Activated CD8-positive, alpha-beta memory T cell treated with anti-CD3 and anti-CD28 coated beads, Interleukin-2, amount 50 U/mL, for 48 hours (primary cell): ENCODE data around the gene JMJD7.
"Not testable (repeated sequence)": the region's sequence is repeated elsewhere in the genome, so short reads cannot be mapped to it uniquely, and the experiment has no call there.

Source experiments
- DNase-seq: peaks from one replicate; pipeline ENCODE4 v3.0.0-alpha.2; 2020

Gene JMJD7

DNA sequence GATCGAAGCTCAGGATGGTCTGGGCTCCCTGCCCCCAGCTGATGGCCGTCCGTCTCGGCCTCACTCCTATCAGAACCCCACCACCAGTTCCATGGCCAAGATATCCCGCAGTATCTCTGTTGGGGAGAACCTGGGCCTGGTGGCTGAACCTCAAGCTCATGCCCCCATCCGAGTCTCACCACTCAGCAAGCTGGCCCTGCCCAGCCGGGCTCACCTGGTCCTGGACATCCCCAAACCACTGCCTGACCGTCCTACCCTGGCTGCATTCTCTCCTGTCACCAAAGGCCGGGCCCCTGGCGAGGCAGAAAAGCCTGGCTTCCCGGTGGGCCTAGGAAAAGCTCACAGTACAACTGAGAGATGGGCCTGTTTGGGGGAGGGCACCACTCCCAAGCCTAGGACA is 4.4 kb upstream of the JMJD7 start:
- no peak for DNase-seq

DNA sequence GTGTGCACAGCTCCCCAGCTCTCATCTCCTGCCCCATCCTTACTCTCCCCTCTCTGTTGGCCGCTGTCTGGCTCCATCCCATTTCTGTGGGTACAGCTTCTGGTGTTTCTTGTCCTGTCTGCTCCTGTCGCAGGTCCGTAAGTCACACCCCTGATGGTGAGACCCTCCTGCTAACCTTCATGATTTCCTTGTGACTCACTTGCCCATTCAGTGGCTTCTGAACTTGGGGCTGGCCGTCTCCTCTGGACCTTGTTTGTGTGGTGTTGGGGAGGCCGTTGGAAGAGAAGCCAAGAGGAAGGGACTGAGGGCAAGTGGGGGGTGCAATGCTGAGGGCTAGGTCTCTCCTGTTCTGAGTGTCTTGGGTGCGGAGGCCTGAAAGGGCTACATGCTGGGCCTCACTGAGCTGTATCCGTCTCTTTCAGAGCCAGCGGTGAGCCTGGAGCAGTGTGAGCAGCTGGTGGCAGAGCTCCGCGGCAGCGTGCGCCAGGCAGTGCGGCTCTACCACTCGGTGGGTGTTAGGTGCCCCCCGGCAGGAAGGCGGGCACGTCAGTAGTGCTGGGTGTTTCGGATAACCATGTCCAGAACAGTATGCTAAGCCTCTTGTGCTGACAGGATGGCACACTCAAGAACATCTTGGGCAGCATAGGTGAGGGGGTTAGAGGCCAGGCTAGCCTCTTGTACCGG is 3.7 kb upstream of the JMJD7 start:
- DNase-seq = no peak

DNA sequence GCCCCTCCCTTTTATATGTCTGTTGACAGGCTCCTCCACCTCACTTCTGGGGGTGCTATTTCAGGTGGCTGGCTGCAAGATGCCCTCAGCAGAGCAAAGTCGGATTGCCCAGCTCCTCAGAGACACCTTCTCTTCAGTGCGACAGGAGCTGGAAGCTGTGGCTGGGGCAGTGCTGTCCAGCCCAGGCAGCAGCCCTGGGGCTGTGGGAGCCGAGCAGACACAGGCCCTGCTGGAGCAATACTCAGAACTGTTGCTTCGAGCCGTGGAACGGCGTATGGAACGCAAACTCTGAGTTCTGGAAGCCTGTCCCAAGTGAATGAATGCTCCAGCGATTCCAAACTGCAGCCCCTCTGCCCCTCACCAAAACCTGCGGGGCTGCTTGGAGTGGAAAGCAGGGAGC is 2.7 kb upstream of the JMJD7 start:
- no peak for DNase-seq

DNA sequence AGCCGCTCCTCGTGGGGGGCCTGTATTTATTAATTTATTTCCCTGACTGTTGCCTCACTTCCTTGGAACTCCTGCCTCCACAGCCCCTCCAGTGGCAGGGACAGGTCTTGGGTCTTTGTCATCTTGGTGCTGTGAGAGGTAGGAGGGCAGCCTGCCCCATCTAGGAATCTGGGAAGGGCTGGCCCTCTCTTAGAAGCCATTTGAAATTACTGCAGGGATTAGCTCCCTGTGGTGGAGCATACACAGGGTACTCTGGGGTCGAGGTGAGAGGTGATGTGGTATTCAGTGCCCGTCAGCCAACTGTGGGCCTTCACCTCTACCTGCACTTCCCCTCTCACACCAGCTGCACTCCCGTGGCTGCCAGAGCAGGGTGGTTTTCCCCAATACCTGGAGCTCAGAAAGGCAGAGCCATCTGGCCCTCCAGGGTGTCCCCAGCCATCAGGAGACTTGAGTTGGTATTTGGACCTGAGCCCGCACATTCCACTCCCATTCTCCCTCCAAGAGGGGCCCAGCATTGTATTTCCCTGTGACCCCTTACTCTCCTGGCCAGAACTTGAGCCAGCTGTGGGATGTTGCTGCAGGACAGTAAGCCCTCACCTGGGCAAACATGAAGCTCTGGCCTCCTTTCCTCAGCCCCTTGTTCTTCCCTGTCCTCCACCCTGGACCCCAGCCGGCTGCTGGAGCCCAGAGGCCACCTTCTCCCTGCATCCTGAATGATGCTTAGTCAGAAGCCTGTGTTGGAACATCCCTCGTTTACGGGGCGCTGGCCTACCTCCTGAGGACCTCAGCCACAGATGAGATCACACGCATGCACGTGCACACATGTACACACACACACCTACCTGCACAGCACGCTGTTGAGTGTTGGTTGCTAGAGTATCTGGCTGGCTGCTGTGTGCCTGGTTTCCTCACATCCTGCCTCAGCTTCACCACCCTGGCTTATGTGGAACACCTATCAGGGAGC is 2.0 kb upstream of the JMJD7 start:
- DNase-seq = no peak

DNA sequence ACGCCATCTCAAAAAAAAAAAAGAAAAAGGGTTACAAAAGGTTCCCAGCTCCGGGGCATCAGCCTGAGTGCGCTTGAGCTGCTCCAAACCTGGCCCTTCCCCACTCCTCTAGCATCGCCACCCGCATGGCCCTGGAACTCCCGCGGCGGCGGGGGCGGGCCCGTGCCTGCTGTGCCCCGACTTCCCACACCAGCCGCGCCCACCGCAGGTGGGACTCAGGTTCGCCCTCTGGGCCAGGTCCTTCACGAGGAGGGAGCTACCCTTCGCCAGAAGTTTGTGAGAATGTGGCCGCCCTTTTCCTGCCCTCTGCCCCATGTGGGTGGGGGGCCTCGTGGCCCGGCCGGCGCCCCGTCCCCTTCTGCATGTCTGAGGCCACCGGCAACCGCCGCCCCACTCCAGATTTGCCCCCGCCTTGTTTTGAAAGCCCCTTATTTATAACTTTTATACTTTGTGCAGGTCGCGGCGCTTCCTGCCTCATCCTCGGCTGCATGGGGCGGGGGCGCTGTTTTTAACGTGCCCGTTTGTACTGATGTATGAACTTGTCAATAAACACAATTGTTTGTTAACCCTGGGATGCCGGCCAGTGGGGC is 507 bp upstream of the JMJD7 start:
- no peak for DNase-seq

DNA sequence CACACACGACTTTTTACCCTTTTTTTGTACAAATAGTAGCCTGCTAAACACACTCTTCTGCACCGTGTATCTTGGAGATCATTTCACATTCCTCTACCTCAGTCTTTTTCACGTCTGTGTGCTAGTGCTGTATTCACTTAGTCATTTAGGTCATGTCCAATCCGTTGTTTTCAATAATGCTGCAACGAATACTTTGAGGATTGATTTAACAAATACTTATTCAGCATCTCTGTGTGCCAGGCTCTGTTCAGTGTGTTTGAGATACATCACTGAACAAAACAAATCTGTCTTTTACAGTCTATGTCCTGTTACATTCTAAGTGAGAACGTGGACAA is 882 bp downstream of the JMJD7 start:
- DNase-seq = no peak

DNA sequence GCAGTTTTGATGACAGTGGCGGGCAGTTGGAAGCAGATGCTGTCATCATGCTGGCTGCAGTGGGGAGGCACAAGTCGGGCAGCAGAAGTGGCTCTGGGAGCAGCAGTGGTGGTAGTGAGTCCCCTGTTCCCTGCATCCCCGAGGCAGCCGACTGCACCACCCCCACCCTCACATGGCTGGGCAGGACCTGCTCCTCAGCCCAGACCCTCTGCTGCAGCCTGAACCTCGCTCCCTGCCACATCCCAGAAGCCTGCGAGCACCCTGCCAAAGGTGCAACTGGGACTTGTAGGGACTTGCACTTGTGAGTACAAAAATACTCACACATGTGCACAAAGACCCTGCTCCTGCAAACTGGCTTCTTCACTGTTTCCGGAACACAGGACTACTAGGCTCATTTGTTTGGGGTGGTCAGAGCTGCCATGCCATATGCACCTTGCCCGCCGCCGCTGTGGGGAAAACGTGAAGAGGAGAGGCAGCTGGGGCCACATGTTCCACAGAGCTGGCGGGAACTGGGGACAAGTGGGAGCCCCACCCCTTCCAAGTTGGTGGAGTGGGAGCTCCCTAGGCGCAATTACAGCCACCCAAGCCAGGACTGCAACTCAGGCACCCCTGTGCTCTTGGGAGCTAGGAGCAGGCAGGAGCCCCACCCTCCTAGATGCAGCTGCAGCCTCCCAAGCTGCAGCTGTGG is 2.2 kb downstream of the JMJD7 start:
- DNase-seq = no peak

DNA sequence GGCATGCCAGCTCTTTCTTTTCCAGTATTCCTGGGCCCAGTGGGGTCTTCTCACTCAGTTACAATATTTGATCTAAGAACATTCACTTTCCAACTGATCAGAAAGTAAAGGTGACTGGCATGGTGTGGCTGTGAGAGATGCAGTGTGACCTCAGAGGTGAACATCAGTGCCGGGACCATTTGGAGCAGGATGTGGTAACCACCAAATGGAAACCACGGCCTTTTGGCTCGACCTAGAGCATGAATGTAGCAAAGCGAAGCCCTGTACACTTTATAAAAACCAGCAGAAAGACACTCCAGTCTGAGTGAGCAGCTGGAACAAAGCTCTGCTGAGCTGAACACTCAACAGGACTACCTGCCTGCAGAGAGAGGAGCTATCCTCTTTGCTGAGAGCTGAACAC is 3.4 kb downstream of the JMJD7 start:
- not testable (repeated sequence) for DNase-seq

DNA sequence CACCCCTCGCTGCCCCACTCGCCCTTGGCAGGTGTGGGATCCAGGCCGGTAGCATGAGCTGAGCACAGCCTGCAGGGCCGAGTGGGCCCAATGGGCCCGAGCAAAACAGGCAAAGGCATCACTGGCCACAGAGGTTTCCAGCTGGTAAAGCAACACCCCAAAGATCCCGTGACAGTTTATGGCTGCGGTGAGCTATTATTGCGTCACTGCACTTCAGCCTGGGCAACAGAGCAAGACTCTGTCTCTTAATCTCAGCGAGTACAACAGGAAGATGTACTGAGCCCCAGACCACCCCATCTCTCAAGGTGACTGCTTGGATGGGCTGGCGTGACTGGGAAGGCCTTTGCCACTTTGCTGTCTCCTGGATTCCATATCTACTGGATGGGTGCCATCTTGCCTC is 4.3 kb downstream of the JMJD7 start:
- DNase-seq = no peak

DNA sequence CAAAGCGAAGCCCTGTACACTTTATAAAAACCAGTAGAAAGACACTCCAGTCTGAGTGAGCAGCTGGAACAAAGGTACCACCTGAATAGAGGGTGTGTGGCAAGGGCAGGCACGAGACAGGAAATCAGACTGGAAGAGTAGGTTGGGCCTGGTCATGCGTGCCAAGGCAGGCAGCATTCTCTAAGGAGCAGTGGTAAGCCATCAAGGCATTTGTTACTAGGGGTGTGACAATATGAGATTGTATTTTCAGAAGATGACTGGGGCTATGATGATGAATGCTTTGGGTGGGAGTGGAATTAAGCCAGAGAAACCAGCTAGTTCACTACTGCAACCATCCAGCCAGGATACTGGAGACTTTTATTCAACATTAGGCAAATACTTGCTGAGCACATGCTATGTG is 5.0 kb downstream of the JMJD7 start:
- no peak for DNase-seq

DNA sequence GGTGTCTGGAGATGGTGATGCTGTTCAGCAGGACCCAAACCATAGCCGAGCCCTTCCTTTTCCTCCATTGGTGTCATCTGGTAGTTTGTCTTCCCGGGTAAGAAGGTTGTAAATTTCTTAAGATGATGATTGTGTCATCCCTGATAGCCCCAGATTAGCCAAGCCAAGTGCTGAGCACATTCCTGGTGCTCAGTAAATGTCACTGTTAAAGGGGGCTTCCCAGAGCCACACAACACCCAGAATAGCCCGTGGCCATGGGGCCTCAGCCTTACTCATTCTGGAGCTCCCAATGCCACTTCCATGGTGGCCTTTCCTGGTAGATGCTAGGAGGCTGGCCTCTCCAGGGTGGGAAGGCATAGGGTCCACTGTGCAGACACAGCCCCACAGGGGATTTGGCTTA is 6.2 kb downstream of the JMJD7 start:
- DNase-seq = no peak

DNA sequence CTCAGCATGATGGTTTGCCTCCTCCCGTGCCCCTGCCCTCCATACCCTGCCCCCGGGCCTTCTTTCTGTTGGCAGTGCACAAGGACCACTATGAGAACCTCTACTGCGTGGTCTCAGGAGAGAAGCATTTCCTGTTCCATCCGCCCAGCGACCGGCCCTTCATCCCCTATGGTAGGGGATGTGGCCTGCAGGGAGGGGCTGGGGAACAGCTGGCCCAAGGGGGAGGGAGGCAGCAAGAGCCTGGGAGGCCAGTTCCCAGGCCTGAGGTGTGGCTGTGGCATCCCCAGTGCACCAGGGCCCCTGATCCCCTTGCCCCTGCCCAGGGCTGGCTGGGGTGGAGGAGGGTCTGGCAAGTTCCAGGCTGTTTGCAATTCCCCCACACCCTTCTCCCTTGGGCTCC is 8.2 kb downstream of the JMJD7 start:
- DNase-seq = no peak

DNA sequence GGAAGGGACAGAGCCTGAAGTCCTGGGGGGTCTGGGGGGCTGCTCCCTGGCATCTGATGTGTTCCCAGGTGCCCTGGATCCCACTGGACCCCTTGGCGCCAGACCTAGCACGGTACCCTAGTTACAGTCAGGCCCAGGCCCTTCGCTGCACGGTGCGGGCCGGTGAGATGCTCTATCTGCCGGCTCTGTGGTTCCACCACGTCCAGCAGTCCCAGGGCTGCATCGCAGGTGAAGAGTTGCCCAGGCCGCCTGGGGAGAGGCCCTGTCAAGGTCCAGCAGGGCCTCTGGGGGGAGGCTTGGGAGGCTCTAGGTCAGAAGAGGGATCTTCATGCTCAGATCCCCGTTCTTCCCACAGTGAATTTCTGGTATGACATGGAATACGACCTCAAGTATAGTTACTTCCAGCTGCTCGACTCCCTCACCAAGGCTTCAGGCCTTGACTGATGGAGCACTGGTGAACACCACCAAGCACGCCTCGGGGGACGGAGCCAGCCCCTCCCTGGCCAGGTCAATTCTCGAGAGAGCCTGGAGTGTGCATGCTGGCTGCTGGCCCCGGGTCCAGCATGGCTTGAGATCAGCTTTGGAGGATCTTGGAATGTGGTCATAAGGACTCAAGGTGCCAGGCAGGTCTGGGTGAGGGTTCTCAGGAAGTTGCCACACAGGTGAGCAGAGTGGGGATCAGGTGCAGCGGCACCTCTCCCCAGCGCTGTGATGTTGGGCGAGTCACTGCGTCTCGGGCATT is 9.0 kb downstream of the JMJD7 start:
- DNase-seq = no peak

DNA sequence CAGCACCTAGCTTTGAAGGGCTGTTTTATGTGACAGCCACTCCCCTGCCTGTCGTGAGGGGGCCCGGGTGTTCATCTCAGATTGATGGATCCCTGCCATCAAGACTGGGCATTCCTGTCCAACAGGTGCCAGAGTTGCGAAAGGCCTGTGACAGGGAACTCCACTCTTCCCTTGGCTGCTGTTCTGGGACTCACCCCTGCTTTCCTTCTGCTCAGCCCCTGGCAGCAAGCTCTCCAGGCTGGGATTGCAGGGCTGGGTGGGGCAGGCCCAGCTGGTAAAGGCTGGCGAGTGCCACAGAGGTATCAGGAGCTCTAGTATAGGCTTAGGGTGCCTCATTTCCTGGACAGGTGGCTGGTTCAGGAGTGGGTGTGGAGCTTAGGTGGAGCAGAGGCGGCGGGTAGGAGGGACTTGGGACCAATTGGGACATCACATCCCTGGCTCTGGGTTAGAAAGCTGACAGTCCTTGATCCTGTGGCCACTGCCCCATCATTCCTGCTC is 10.6 kb downstream of the JMJD7 start, which contains the start of gene PLA2G4B:
PLA2G4B (plus strand) TSS at position 448 of the 498 bp plus-strand sequence. CDS start 67 bp downstream, outside the sequence.
- DNase-seq = no peak

DNA sequence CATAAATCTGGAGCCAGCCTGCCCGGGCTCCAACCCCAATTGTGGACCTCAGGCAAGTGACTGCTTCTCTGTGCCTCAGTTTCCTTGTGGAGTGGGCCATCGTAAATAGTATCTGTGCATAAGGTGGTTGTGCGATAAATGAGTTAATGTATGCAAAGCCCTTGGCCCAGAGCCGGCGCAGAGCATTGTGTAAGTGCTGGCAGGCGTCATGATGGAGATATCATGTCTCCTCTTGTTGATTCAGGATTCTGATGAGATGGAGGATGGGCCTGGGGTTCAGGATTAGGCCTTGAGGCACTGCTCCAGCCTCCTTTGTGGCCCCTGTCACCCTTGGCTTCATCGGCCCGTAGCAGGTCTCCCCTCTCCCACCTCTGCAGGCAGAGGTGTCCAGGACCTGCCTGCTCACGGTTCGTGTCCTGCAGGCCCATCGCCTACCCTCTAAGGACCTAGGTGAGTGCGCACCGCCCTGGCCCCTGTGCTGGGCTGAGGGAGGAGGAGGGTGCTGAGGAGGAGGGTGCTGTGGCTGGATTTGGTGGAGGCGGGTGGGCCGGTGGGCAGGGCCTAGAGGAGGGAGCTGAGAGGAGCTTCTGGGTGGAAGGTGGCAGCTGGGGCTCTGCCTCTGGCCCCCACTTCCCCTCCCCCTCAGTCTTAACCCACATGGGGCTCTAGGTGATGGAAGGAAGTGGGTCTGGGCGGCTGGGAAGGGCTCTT is 12.0 kb downstream of the JMJD7 start:
- no peak for DNase-seq

DNA sequence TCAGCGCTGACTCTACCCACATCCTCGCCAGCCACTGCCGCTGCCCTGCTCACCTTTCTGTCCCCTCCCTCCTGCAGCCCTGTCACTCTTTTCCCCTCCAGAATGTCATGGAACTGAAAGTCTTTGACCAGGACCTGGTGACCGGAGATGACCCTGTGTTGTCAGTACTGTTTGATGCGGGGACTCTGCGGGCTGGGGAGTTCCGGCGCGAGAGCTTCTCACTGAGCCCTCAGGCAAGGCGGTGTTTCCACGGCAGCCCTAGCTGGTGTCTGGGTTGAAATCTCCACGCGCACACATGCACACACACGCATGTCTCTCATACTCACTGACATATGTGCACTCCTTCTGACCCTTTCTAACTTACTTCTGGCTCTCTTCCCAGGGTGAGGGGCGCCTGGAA is 12.8 kb downstream of the JMJD7 start:
- DNase-seq = no peak

DNA sequence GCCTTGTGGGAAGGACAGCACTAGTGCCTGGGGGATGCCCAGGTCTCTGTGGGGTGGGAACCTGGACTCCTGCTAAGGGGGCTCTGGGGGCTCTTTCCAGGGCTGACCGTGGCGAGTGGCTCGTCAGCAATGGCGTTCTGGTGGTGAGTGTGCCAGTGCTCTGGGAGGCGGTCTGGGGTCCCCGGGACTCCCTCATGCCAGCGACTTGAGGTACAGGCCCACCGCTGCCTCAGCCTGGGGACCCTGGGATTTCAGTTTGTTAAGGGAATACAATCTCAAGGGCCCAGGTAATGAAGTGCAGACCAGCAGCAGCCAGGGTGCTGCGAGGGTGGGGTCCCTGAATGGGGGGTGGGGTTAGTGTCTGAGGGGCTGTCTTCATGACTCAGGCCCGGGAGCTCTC is 13.2 kb downstream of the JMJD7 start:
- no peak for DNase-seq

DNA sequence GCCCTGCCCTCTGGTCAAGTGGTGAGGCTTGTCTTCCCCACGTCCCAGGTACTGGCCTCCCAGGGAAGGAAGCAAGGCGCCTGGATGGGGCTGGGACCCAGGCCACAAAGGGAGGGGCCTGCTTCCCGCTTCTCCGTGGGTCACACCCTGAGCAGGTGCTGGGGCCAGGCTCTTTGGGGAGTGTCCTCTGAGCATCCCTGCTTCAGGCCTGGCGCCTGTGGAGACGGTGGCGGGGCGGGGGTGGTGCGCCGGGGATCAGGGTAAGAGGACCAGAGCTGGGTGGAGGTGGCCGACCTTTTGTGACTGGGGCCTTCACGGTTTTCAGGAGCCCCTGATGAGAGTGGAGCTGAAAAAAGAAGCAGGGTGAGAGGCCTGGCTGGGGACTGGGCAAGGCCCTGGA is 14.3 kb downstream of the JMJD7 start:
- no peak for DNase-seq

DNA sequence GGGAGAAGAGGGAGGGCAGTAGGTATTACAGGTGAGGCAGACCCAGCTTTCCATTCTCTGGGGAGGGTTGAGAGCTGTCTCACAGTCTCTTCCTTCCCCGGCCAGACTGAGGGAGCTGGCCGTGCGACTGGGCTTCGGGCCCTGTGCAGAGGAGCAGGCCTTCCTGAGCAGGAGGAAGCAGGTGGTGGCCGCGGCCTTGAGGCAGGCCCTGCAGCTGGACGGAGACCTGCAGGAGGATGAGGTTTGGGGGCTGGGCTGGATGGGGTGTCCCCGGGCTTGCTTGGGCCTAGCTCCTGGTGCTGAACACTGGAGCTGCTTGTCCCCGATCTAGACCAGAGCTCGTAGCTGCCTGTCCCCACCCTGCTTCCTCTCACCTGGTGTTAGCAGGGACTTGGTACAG is 15.7 kb downstream of the JMJD7 start:
- no peak for DNase-seq

DNA sequence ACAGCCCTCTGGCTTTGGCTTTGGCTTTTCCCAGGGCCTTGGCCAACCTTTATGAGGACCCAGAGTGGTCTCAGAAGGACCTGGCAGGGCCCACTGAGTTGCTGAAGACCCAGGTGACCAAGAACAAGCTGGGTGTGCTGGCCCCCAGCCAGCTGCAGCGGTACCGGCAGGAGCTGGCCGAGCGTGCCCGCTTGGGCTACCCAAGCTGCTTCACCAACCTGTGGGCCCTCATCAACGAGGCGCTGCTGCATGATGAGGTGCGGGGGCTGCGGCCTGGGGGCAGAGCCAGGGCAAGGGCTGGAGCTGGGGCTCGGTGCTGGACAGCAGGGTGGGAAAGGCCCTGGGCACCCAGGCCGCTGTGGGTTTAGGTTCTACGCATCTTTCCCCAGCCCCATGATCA is 16.9 kb downstream of the JMJD7 start:
- DNase-seq = no peak

DNA sequence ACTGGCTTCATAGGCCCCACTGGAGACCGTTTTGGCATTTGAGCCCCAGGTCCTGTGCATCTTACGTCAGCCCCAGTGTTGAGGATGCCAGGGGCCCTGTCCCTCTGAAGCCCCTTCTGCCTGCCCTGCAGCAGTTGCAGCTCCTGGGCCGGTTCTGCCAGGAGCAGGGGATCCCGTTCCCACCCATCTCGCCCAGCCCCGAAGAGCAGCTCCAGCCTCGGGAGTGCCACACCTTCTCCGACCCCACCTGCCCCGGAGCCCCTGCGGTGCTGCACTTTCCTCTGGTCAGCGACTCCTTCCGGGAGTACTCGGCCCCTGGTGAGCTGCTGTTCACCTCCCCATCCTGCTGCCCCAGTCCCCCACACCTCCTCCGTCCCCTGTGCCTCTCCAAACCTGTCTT is 19.3 kb downstream of the JMJD7 start:
- DNase-seq = no peak

DNA sequence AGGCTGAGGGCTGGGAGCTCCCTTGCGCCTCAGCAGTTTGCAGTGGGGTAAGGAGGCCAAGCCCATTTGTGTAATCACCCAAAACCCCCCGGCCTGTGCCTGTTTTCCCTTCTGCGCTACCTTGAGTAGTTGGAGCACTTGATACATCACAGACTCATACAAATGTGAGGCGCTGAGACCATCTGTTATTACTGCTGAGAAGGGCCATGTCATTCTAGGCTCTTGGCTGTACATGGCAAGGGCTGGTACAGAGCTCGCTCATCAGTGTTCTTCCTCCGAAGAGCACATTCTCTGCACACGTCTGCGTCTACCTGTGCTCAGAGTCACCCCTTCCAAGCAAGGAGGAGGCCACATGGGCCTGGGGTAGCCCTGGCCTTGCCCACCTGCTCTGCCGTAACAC is 20.1 kb downstream of the JMJD7 start:
- no peak for DNase-seq
